NT2/D1 (cell line): Measurements from ENCODE around the gene RIN3.

Source experiments
- SUZ12 ChIP-seq: IDR thresholded peaks from 2 replicates; pipeline ENCODE4 v1.6.1; 2011; ENCODE audit not compliant: insufficient read length, insufficient read depth; ENCODE audit errors: extremely low read depth
- YY1 ChIP-seq: IDR thresholded peaks from 2 replicates; pipeline ENCODE4 v1.6.1; 2011; ENCODE audit not compliant: insufficient read length, insufficient read depth
- ZNF274 ChIP-seq: IDR thresholded peaks from 2 replicates; pipeline ENCODE4 v1.6.1; 2011; ENCODE audit warnings: mild to moderate bottlenecking, low read depth, low read length

DNA sequence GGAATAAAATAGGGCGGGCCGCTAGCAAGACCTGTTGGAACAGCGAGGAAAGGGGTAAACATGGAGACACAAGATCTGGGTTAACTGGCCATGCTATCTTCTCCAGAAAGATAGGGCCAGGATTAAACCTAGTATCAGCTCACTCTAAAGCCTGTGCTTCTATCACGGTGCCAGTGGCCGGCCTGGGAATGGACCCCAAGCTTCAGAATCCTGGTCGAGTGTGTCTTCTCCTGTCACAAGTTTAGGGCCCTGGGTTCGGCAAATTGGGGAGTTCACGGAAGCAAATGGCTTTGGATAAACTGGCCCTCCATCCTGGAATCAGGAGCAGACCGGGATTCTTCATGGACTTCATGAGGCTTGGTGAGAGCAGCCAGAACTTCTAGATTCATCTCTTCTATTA is 152.7 kb downstream of the RIN3 start:
- no peak for TF ChIP-seq ZNF274
- TF ChIP-seq YY1: no peak
- TF ChIP-seq SUZ12: no peak
